Globus pallidus (tissue), 1 donor: ENCODE data around the gene ALKBH4.
A peak's percentile ranks its signal among the peaks of the same experiment; 100 is the strongest.
"Not testable (repeated sequence)": the region's sequence is repeated elsewhere in the genome, so short reads cannot be mapped to it uniquely, and the experiment has no call there.

Experiments used
- DNase-seq: peaks from one replicate; pipeline ENCODE4 v3.0.0-alpha.2; 2015; ENCODE audit warnings: low spot score

The ALKBH4 gene

GRCh38 chr7:102454932-102455331 lies 9.7 kb downstream of the ALKBH4 start:
- not testable (repeated sequence) for DNase-seq

- no peak for DNase-seq
These were observed 10.2 kb downstream of the ALKBH4 start for GRCh38 chr7:102454468-102454867.

- no peak for DNase-seq
These were observed 11.3 kb downstream of the ALKBH4 start for GRCh38 chr7:102453319-102453718.

GRCh38 chr7:102452451-102452850 lies 12.2 kb downstream of the ALKBH4 start:
- DNase-seq, result no peak

GRCh38 chr7:102451371-102452054 lies 13.2 kb downstream of the ALKBH4 start:
- no peak for DNase-seq

GRCh38 chr7:102450242-102450641 lies 14.4 kb downstream of the ALKBH4 start:
- no peak for DNase-seq

- DNase-seq, result no peak
These were observed 15.5 kb downstream of the ALKBH4 start for GRCh38 chr7:102449136-102449535.

- DNase-seq, result no peak
These were observed 17.4 kb downstream of the ALKBH4 start for GRCh38 chr7:102447311-102447710.

- no peak for DNase-seq
These were observed 18.1 kb downstream of the ALKBH4 start for GRCh38 chr7:102446387-102447156.

- DNase-seq, result no peak
These were observed 19.0 kb downstream of the ALKBH4 start for GRCh38 chr7:102445674-102446071.

GRCh38 chr7:102444961-102445673 lies 19.5 kb downstream of the ALKBH4 start:
- no peak for DNase-seq

- no peak for DNase-seq
These were observed 24.5 kb downstream of the ALKBH4 start for GRCh38 chr7:102439963-102440795.

- DNase-seq, result no peak
These were observed 28.5 kb downstream of the ALKBH4 start for GRCh38 chr7:102436118-102436517.

- DNase-seq, result no peak
These were observed 30.6 kb downstream of the ALKBH4 start for GRCh38 chr7:102434039-102434486.

GRCh38 chr7:102433219-102434038 lies 31.2 kb downstream of the ALKBH4 start, which contains the start of gene ORAI2:
Gene ORAI2, plus strand, starts transcription at chr7:102433575. Its CDS starts 5,382 bp downstream, at chr7:102438957.
- peak; percentile 75 for DNase-seq

- DNase-seq, result no peak
These were observed 32.0 kb downstream of the ALKBH4 start for GRCh38 chr7:102432442-102433218.

- DNase-seq, result no peak
These were observed 32.9 kb downstream of the ALKBH4 start for GRCh38 chr7:102431617-102432298.

- DNase-seq, result no peak
These were observed 35.3 kb downstream of the ALKBH4 start for GRCh38 chr7:102429141-102429899.

- no peak for DNase-seq
These were observed 37.7 kb downstream of the ALKBH4 start for GRCh38 chr7:102427019-102427405.
